Loucy (cell line): ENCODE data around the gene PKDREJ.

Source experiments
- H2AFZ ChIP-seq: fragments of 200-600 bp; sonication (generic); 2 replicates; pipeline ENCODE4 v1.6.0; 2016; ENCODE audit warnings: antibody characterized with exemption, mild to moderate bottlenecking, low read length, moderate library complexity
- H3F3A ChIP-seq: fragments of 200-600 bp; 2 replicates; pipeline ENCODE4 v1.6.0; 2016; ENCODE audit warnings: antibody characterized with exemption, low read depth, mild to moderate bottlenecking
- H3K27me3 ChIP-seq: fragments of 200-600 bp; sonication (generic); 2 replicates; pipeline ENCODE4 v1.6.1; 2014; ENCODE audit warnings: low read length, mild to moderate bottlenecking; ENCODE audit not compliant: insufficient read depth, poor library complexity, severe bottlenecking
- H3K36me3 ChIP-seq: fragments of 200-600 bp; sonication (generic); 2 replicates; pipeline ENCODE4 v1.6.1; 2016; ENCODE audit warnings: low read length; ENCODE audit not compliant: insufficient read depth
- H3K4me1 ChIP-seq: fragments of 200-600 bp; sonication (generic); 2 replicates; pipeline ENCODE4 v1.5.1; 2014; ENCODE audit warnings: low read length, mild to moderate bottlenecking; ENCODE audit not compliant: insufficient read depth, poor library complexity, severe bottlenecking
- H3K4me2 ChIP-seq: fragments of 200-600 bp; sonication (generic); 2 replicates; pipeline ENCODE4 v1.6.0; 2014; ENCODE audit warnings: antibody characterized with exemption, low read length, low read depth, mild to moderate bottlenecking; ENCODE audit not compliant: poor library complexity, severe bottlenecking
- H3K4me3 ChIP-seq: fragments of 200-600 bp; sonication (generic); 2 replicates; pipeline ENCODE4 v1.5.1; 2014; ENCODE audit warnings: low read length, mild to moderate bottlenecking, mixed read lengths; ENCODE audit not compliant: poor library complexity, severe bottlenecking
- H3K79me2 ChIP-seq: fragments of 200-600 bp; sonication (generic); 2 replicates; pipeline ENCODE4 v1.6.1; 2014; ENCODE audit warnings: low read length; ENCODE audit not compliant: insufficient read depth
- H3K9ac ChIP-seq: fragments of 200-600 bp; sonication (generic); 2 replicates; pipeline ENCODE4 v1.6.0; 2014; ENCODE audit warnings: mild to moderate bottlenecking, low read depth, low read length, moderate library complexity; ENCODE audit not compliant: poor library complexity, severe bottlenecking
- H3K9me2 ChIP-seq: fragments of 200-600 bp; sonication (generic); replicated peaks from 2 replicates; pipeline ENCODE4 v1.6.1; 2016; ENCODE audit warnings: low read depth, low read length, mixed read lengths
- H3K9me3 ChIP-seq: fragments of 200-600 bp; sonication (generic); 2 replicates; pipeline ENCODE4 v1.6.1; 2014; ENCODE audit warnings: mild to moderate bottlenecking, antibody characterized with exemption, low read length, low read depth; ENCODE audit not compliant: insufficient read depth
- H4K20me1 ChIP-seq: fragments of 200-600 bp; sonication (generic); 2 replicates; pipeline ENCODE4 v1.6.0; 2014; ENCODE audit warnings: antibody characterized with exemption, low read length, mild to moderate bottlenecking; ENCODE audit not compliant: insufficient read depth, poor library complexity, severe bottlenecking
- CTCF ChIP-seq: fragments of 200-600 bp; sonication (generic); conservative IDR thresholded peaks from 2 replicates; pipeline ENCODE4 v1.5.1; 2014; ENCODE audit warnings: mild to moderate bottlenecking, antibody characterized with exemption, low read length
- EZH2phosphoT487 ChIP-seq: fragments of 200-600 bp; IDR thresholded peaks from 2 replicates; pipeline ENCODE4 v1.6.1; 2018; ENCODE audit warnings: antibody characterized with exemption, mild to moderate bottlenecking, moderate library complexity, borderline replicate concordance

Gene PKDREJ

GRCh38 chr22:46286006-46286405 is 22.9 kb upstream of the PKDREJ start:
- Histone ChIP-seq H2AFZ (no peak overlapping the region), H3K9ac (no peak overlapping the region), H3K9me3 (no peaks in the 10 kb centered on the region), H4K20me1 (no peaks in the 10 kb centered on the region), H3K4me3 (no peak overlapping the region), H3K79me2 (peaks cover 21% of the 10 kb centered on the region; the same call in 1 of the 2 replicates), H3K27me3 (no peaks in the 10 kb centered on the region), H3K4me1 (peaks cover 41% of the 10 kb centered on the region), H3K4me2 (no peak overlapping the region), H3F3A (no peaks in the 10 kb centered on the region), H3K36me3 (peaks cover 36% of the 10 kb centered on the region; the same call in 1 of the 2 replicates), H3K9me2 (no peaks in the 10 kb centered on the region)
- TF ChIP-seq EZH2phosphoT487 = no peak

- TF ChIP-seq CTCF (no peak), EZH2phosphoT487 (no peak)
- peaks cover 55% of the 10 kb centered on the region; the same call in 1 of the 2 replicates for H3K36me3 ChIP-seq
- H3K9me3 ChIP-seq = no peaks in the 10 kb centered on the region
- H2AFZ ChIP-seq = no peak overlapping the region
- no peak overlapping the region for H3K9ac ChIP-seq
- H3K4me3 ChIP-seq = no peak overlapping the region
- H3K9me2 ChIP-seq = no peaks in the 10 kb centered on the region
- H3K27me3 ChIP-seq = no peaks in the 10 kb centered on the region
- peaks cover 6% of the 10 kb centered on the region; the same call in 1 of the 2 replicates for H3K79me2 ChIP-seq
- no peak overlapping the region for H3K4me2 ChIP-seq
- peaks cover 5% of the 10 kb centered on the region for H3K4me1 ChIP-seq
- H3F3A ChIP-seq = no peaks in the 10 kb centered on the region
- H4K20me1 ChIP-seq = no peaks in the 10 kb centered on the region
These were observed 18.9 kb upstream of the PKDREJ start for GRCh38 chr22:46281866-46282678.

DNA sequence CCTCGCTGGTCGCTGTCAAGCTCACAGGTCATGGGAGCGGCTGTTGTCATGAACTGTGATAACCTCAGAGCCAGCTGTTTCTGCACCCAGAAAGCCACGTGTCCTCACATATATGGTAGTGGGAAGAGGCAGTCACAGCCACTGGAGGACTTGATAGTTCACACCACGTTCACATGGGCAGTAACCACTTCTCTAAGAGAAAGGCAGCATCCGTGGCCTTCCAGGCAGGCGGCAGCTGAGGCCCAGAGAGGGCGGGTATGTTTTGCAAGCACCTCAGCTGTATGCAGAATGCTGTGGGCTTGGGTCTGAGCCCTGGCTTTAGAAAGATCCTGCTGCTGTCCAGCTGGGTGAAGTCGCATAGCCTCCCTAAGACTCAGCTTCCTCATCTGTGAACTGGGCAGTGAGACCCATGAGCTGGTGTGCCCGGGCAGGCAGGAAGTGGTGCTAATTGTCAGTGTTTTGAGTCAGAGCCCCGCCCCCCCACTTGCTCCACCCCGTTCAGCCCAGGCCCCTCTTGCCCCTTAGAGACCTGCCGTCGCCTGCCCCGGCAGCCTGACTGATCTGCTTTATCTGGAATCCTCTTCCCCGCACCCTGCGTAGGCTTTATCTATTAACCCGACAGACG is 18.0 kb upstream of the PKDREJ start:
- Histone ChIP-seq H3K4me1 (no peaks in the 10 kb centered on the region), H4K20me1 (no peaks in the 10 kb centered on the region), H2AFZ (no peak overlapping the region), H3K79me2 (no peaks in the 10 kb centered on the region), H3K4me3 (no peak overlapping the region), H3K27me3 (no peaks in the 10 kb centered on the region), H3K9me3 (no peaks in the 10 kb centered on the region), H3K36me3 (peaks cover 57% of the 10 kb centered on the region; the same call in 1 of the 2 replicates), H3F3A (no peaks in the 10 kb centered on the region), H3K4me2 (no peak overlapping the region), H3K9ac (no peak overlapping the region), H3K9me2 (no peaks in the 10 kb centered on the region)
- no peak for TF ChIP-seq EZH2phosphoT487
- no peak for TF ChIP-seq CTCF
